Activated CD4-positive, CD25-positive, alpha-beta regulatory T cell treated with anti-CD3 and anti-CD28 coated beads, Interleukin-2, amount 50 U/mL, for 72 hours (primary cell): ENCODE results near the gene NIPBL.
A peak's percentile ranks its signal among the peaks of the same experiment; 100 is the strongest.
"Not testable (repeated sequence)": the region's sequence is repeated elsewhere in the genome, so short reads cannot be mapped to it uniquely, and the experiment has no call there.

Experiments used
- DNase-seq: peaks from one replicate; pipeline ENCODE4 v3.0.0; 2021

Gene NIPBL

GRCh38 chr5:36876299-36876964, at the start of gene NIPBL:
TSS of gene NIPBL (plus strand) at chr5:36876769. CDS start at chr5:36953697, 76,928 bp downstream.
- peak; percentile 83 for DNase-seq

- no peak for DNase-seq
These were observed 44.3 kb upstream of the NIPBL start for GRCh38 chr5:36832274-36832673.

GRCh38 chr5:36836831-36837230, 39.7 kb upstream of the NIPBL start:
- DNase-seq, result no peak

- no peak for DNase-seq
These were observed 36.8 kb upstream of the NIPBL start for GRCh38 chr5:36839489-36840476.

GRCh38 chr5:36841677-36842076, 34.9 kb upstream of the NIPBL start:
- no peak for DNase-seq

GRCh38 chr5:36842087-36842486, 34.5 kb upstream of the NIPBL start:
- no peak for DNase-seq

- DNase-seq, result no peak
These were observed 32.3 kb upstream of the NIPBL start for GRCh38 chr5:36844305-36844704.

- not testable (repeated sequence) for DNase-seq
These were observed 28.0 kb upstream of the NIPBL start for GRCh38 chr5:36848545-36848944.

GRCh38 chr5:36852903-36853302, 23.7 kb upstream of the NIPBL start:
- not testable (repeated sequence) for DNase-seq

GRCh38 chr5:36854402-36855140, 22.0 kb upstream of the NIPBL start:
- DNase-seq, result no peak

GRCh38 chr5:36855141-36855495, 21.5 kb upstream of the NIPBL start:
- DNase-seq, result no peak

- DNase-seq, result no peak
These were observed 14.7 kb upstream of the NIPBL start for GRCh38 chr5:36861871-36862270.

GRCh38 chr5:36870399-36871040, 6.0 kb upstream of the NIPBL start:
- no peak for DNase-seq

- no peak for DNase-seq
These were observed 2.1 kb upstream of the NIPBL start for GRCh38 chr5:36874465-36874864.

- peak; percentile 44 for DNase-seq
These were observed 1.3 kb upstream of the NIPBL start for GRCh38 chr5:36875051-36875789.

GRCh38 chr5:36875790-36876298, 725 bp upstream of the NIPBL start:
- DNase-seq, result peak; percentile 76

GRCh38 chr5:36876965-36877666, 547 bp downstream of the NIPBL start:
- DNase-seq, result peak; percentile 63

GRCh38 chr5:36877667-36878391, 1.3 kb downstream of the NIPBL start:
- DNase-seq, result no peak

- no peak for DNase-seq
These were observed 2.0 kb downstream of the NIPBL start for GRCh38 chr5:36878392-36879082.
